GM18907 (cell line): ENCODE results near the gene GP1BA.

Source experiments
- ATAC-seq: cut with Tn5 transposase; IDR thresholded peaks from one replicate; pipeline ENCODE4 v1.9.1; 2021; ENCODE audit warnings: mild to moderate bottlenecking, moderate library complexity; ENCODE audit not compliant: unreplicated experiment

Gene GP1BA

GRCh38 chr17:4949321-4950074, 17.4 kb downstream of the GP1BA start:
- peak; percentile 37 for ATAC-seq

DNA sequence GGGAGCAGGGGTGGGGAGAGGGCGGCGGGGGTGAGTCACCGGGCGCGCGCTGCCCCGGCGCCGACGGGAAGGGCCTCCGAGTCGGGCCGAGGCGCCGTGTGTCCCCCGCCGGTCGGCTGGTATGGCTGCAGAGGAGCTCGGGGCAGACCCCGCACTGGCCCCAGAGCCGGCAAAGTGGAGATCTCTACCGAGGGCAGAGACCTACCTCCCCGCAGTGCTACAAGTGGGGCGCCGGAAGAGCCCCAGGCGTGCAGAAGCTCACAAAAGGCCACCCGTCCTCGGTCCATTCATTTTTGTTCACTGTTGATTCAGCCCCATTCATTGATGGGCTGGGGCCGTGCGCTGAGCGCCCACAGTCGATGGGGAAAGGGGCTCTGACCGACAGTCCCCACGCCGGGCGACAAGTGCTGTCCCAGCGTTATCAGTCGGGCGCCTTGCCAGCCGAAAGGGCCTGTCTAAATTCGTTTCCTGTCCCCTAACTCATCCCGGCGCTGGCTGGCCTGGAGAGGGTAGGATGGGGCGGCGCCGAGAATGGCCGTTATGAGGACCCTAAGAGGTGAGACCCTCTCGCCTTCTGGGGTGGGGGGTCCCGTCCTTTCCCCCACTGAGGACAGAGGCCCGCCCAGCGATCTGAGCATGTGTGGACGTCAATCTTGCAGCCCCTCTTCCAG, 18.1 kb downstream of the GP1BA start:
- ATAC-seq = no peak

DNA sequence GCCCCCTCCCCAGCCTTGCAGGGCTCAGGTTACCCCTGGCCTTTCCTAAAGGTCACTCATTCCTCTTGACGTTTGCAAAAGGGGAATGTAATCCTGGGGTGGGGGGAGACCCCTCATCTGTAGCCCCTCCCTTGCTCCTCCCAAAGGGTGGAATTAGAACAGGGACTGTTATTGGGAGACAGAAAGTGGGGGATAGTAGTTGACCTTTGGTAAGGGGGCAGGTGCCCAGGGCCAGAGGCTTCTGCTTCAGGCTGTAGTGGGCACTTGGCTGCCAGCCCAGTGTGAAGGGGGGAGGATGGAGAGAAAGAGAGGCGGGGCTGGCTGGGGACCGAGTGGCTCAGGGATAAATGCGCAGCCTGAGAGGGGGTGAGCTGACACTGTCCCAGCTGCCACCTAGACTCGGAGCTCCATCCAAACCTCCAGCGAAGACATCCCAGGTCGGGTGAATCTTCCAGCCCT, 18.7 kb downstream of the GP1BA start, which contains the start of gene ENO3:
TSS of gene ENO3 (plus strand) at position 374 of the 459 bp plus-strand sequence. CDS start 711 bp downstream, outside the sequence.
- no peak for ATAC-seq

GRCh38 chr17:4951486-4951885, 19.4 kb downstream of the GP1BA start:
- ATAC-seq = no peak

DNA sequence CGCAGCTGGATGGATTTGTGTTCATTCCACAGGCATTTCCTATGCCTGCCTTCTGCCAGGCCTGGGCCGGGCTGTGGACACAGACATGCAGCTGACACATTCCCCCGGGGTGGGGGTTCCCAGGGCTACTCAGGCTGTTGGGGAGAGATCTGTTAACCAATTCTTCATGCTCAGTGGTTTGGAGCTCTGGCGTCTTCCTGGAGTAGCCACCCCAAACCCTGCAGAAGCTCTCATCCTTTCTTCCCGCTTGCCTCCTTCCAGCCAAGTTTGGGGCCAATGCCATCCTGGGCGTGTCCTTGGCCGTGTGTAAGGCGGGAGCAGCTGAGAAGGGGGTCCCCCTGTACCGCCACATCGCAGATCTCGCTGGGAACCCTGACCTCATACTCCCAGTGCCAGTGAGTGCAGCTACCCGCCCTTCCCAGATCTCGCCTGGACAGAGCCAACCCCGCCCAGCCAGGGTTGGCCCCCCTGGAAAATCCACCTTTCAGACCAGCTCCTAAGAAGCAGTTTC, 21.4 kb downstream of the GP1BA start:
- no peak for ATAC-seq

DNA sequence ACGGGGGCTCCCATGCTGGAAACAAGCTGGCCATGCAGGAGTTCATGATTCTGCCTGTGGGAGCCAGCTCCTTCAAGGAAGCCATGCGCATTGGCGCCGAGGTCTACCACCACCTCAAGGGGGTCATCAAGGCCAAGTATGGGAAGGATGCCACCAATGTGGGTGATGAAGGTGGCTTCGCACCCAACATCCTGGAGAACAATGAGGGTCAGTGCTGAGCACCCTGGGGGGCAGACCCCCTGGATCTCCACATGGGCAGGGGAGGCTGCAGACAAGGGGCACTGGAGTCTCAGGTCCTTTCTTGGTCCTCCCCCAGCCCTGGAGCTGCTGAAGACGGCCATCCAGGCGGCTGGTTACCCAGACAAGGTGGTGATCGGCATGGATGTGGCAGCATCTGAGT, 23.0 kb downstream of the GP1BA start:
- ATAC-seq = no peak

- no peak for ATAC-seq
Observed at GRCh38 chr17:4956493-4957061, 24.5 kb downstream of the GP1BA start.

DNA sequence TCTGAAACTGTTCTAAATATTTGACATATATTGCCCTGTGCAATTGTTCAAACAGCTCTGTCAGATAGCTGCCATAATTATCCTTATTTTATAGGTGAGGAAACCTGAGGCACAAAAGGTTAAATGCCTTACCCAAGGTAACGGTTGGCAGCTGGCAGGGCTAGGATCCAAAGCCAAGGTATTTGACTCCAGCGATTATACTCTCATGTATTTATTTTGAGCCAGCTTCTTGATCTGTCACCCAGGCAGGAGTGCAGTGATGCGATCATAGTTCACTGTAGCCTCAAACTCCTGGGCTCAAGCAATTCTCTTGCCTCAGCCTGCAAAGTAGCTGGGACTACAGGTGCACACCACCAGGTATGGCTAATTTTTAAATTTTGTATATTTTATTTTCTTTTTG, 26.0 kb downstream of the GP1BA start:
- no peak for ATAC-seq

GRCh38 chr17:4959261-4959965, 27.3 kb downstream of the GP1BA start:
- no peak for ATAC-seq

DNA sequence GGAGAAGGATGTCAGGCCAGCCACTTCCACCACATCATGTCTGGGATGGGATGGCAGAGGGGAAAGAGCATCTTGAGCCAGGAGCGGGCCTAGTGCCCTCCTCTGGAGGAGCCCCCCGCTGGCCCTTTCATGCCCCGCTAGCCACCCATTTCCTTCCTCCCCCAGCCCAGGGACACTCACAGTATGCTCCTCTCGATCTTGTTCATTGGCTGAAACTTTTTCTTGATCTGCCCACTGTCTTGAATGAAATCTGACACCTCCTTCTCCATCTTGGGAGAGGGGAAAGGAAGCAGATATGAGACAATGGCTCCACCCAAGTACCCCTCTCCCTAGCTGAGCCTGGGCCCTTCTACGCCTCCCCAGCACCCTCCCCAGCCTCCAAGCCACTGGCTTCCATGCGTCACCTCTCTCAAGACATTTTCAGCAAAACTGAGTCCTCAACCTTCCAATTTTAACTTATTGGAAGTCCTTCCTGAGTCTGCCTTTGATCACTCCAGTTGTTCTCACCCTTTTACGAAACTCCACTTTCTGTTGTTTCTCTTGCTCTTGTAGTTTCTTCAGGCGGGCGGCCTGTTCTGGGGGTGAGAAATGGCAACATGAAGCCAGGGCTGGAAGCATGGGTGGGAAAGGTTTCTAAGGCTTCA, 28.3 kb downstream of the GP1BA start:
- ATAC-seq = no peak

- no peak for ATAC-seq
Observed at GRCh38 chr17:4965311-4965986, 33.4 kb downstream of the GP1BA start.

GRCh38 chr17:4966844-4967538, 34.9 kb downstream of the GP1BA start:
- ATAC-seq = peak; percentile 79

DNA sequence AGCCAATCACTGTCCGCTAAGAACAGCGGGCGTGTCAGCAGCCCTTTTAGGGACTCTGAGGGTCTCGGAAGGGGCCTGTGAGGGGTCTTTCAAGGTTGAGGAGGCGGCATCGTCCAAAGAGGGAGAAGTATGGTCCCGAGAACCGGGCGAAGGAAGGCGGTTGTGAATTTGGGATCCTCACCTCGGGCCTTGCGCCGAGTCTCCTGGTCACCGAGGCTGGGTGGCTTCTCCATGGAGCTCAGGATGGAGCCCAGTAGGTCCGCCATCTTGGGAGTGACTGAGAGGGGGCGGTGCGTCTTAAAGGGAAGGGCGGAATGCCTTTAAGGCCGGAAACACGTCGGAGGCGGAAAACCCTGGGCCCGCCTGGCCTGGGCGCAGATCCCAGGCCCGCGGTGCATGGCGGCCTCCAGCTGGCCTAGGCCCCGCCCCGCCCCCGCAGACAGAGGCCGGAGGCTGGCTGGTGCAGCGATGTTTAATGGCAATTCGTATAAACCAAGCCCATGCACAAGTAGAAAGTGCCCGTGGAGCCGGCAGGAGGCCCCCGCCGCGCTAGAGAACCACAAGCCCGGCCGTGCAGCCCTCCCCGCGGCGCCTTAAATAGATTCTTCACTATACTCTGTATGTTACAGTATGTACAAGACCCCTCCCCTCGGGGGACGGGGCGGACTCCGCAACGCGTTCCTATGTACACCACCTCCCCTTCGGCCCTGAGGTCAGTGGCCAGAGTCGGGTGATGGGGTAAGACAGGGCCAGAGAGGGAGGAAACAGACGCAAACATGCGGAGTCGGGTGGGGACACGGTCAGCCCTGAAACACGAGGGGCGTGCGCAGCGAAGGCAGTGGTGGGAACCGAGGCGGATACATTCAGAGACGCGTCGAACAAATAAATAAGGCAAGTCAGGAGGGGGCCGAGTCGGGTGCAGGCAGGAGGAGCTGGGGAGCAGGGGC, 35.7 kb downstream of the GP1BA start, which contains the start of gene SPAG7:
TSS of gene SPAG7 (minus strand) at position 279 of the 947 bp plus-strand sequence. CDS start at position 266, 13 bp downstream.
- ATAC-seq = peak; percentile 66

DNA sequence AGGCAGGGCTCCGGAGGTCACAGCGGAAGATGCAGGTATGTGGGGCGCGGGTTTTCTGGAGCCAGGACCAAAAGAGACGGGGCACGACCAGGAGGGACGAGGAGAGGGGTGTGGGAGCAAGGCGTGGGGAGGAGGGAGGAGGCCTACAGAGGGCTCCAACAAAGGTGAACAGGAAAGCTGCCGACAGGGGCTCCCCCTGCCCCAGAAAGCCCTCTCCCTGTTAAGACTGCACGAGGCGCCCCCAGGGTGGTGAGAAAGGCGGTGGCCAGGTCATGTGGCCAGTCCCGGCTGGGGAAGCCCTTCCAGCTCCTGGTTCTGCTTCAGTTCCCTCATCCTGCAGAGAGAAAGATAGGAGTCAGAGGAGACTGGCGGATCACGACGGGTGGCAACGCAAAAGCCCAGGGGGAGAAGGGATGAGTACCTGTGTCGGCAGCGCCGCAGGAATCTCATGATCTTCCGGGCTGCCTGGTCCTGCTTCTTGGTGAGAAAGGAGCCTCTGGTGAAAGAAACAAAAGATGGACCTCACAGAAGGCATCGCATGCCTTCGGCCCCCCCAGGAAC, 36.5 kb downstream of the GP1BA start:
- ATAC-seq = no peak

- no peak for ATAC-seq
Observed at GRCh38 chr17:4969047-4969550, 37.0 kb downstream of the GP1BA start.

- no peak for ATAC-seq
Observed at GRCh38 chr17:4969551-4970173, 37.6 kb downstream of the GP1BA start.

DNA sequence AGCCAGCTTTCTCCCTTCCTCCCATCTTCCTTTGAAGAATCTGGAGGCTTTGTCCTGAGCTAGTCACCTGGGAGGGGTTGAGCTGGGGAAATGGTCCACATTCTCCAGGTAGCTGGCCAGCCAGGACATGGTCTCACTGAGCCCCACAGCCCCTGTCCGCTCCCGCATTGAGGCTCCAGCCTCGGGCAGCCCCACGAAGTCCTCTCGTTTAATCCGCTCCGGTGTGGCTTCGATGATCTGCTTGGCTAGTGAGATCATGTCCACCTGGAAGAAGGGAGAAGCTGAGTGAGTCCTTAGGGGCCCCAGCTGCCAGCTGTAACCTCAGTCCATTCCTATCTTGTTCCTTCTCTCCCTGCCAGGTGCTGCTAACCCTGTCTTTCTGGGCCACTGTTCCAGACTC, 38.2 kb downstream of the GP1BA start:
- no peak for ATAC-seq
